Endothelial cell of umbilical vein (primary cell): ENCODE data around the gene TNS1. TPM values are rescaled to one million over a fixed set of nuclear protein-coding genes. Genes with fewer than 3 reads are reported as not detected.

ENCODE experiments used
- BruUV-seq: library from RNA; stranded (reverse); fragments of 400-500 nt; replicated peaks from 2 replicates; lab custom pipeline; 2021; lab: Mats Ljungman, UMichigan
- CTCF ChIA-PET: fragments of 300-600, 350-600 bp; sonication (Branson Sonifier 250); formaldehyde crosslinking; loops from one replicate; lab custom pipeline; 2021; ENCODE audit warnings: antibody characterized with exemption, inconsistent platforms; lab: Charles Lee
- POLR2A ChIA-PET: fragments of 300-600, 350-600 bp; sonication (Branson Sonifier 250); formaldehyde crosslinking; loops from one replicate; lab custom pipeline; 2021; ENCODE audit warnings: antibody characterized with exemption, inconsistent platforms; lab: Charles Lee
- DNase-seq: peaks from one replicate; pipeline ENCODE4 v3.0.0-alpha.2; 2011; ENCODE audit warnings: low read depth, low spot score
- FAIRE-seq: peaks from 2 replicates; lab custom pipeline; 2011; peaks lifted over from hg19 to GRCh38; lab: Jason Lieb, UNC
- H2AFZ ChIP-seq: 2 replicates; pipeline ENCODE4 v1.6.0; 2012; ENCODE audit warnings: low read depth, low read length, control low read depth, inconsistent platforms
- H3K27ac ChIP-seq: 2 replicates; pipeline ENCODE4 v1.5.1; 2011; ENCODE audit warnings: low read depth, mild to moderate bottlenecking, control low read depth, low read length, moderate library complexity; ENCODE audit not compliant: insufficient read depth
- H3K27me3 ChIP-seq, 2 experiments: 2 replicates each; pipeline versions ENCODE4 v1.6.0 to v1.6.1; 2011; ENCODE audit warnings: low read length in 2 of 2, mixed read lengths in 1 of 2; ENCODE audit not compliant: control insufficient read depth in 2 of 2, insufficient read depth in 2 of 2
- H3K36me3 ChIP-seq, 2 experiments: 2 replicates in 1 of 2; 3 replicates in 1 of 2; pipeline ENCODE4 v1.5.1; 2011; ENCODE audit warnings: low read length in 2 of 2, mild to moderate bottlenecking in 1 of 2, moderate library complexity in 1 of 2; ENCODE audit not compliant: control insufficient read depth in 2 of 2, insufficient read depth in 2 of 2; ENCODE audit errors: extremely low read depth in 1 of 2
- H3K4me1 ChIP-seq: 3 replicates; pipeline ENCODE4 v1.5.1; 2011; ENCODE audit warnings: mild to moderate bottlenecking, low read length; ENCODE audit not compliant: control insufficient read depth, insufficient read depth; ENCODE audit errors: extremely low read depth
- H3K4me2 ChIP-seq: 2 replicates; pipeline ENCODE4 v1.6.1; 2011; ENCODE audit warnings: low read length, control low read depth, mixed read lengths; ENCODE audit not compliant: insufficient read depth
- H3K4me3 ChIP-seq, 3 experiments: fragments of 200-600 bp in 1 of 3; sonication (generic), shearing (Covaris generic) in 1 of 3; replicated peaks in 1 of 3; 2 replicates each; pipeline ENCODE4 v1.5.1; 2011 to 2016; ENCODE audit warnings: control low read depth in 3 of 3, low read length in 3 of 3, mild to moderate bottlenecking in 2 of 3, inconsistent platforms in 1 of 3, low read depth in 1 of 3, moderate library complexity in 1 of 3; ENCODE audit not compliant: insufficient read depth in 1 of 3
- H3K79me2 ChIP-seq: 2 replicates; pipeline ENCODE4 v1.6.0; 2012; ENCODE audit warnings: low read length, inconsistent platforms; ENCODE audit not compliant: control insufficient read depth, insufficient read depth
- H3K9ac ChIP-seq: replicated peaks from 2 replicates; pipeline ENCODE3; 2011; ENCODE audit warnings: low read length, control low read depth; ENCODE audit not compliant: insufficient read depth; ENCODE audit errors: extremely low read depth
- H3K9me1 ChIP-seq: replicated peaks from 3 replicates; pipeline ENCODE4 v1.6.0; 2011; ENCODE audit warnings: mild to moderate bottlenecking, low read length; ENCODE audit not compliant: control insufficient read depth, insufficient read depth; ENCODE audit errors: extremely low read depth
- H3K9me3 ChIP-seq: replicated peaks from 2 replicates; pipeline ENCODE4 v1.5.1; 2012; ENCODE audit warnings: low read length, inconsistent platforms; ENCODE audit not compliant: control insufficient read depth, insufficient read depth
- H4K20me1 ChIP-seq: replicated peaks from 2 replicates; pipeline ENCODE3; 2011; ENCODE audit warnings: mild to moderate bottlenecking, low read length; ENCODE audit not compliant: control insufficient read depth, insufficient read depth; ENCODE audit errors: extremely low read depth
- CTCF ChIP-seq, 2 donors: IDR thresholded peaks; 1 replicate in 1 of 2; 2 replicates in 1 of 2; pipeline ENCODE4 v1.5.1; 2011; ENCODE audit warnings: low read length in 2 of 2, mild to moderate bottlenecking in 2 of 2, moderate library complexity in 2 of 2, control low read depth in 1 of 2, inconsistent platforms in 1 of 2, low read depth in 1 of 2; ENCODE audit not compliant: insufficient read depth in 1 of 2; ENCODE audit errors: extremely low read depth in 1 of 2
- EZH2 ChIP-seq: IDR thresholded peaks from 2 replicates; pipeline ENCODE4 v1.6.1; 2012; ENCODE audit warnings: borderline replicate concordance, low read depth, mild to moderate bottlenecking, moderate library complexity, low read length, inconsistent platforms; ENCODE audit not compliant: severe bottlenecking
- FOS ChIP-seq: IDR thresholded peaks from 2 replicates; pipeline ENCODE4 v1.6.1; 2011; ENCODE audit warnings: mild to moderate bottlenecking, low read length, moderate library complexity, borderline replicate concordance; ENCODE audit not compliant: insufficient read depth
- GATA2 ChIP-seq: IDR thresholded peaks from 2 replicates; pipeline ENCODE4 v1.7.0; 2011; ENCODE audit warnings: low read depth, mild to moderate bottlenecking, moderate library complexity, mixed read lengths, low read length; ENCODE audit not compliant: insufficient read length, insufficient read depth
- JUN ChIP-seq: IDR thresholded peaks from 2 replicates; pipeline ENCODE4 v1.6.1; 2011; ENCODE audit warnings: borderline replicate concordance, low read depth; ENCODE audit not compliant: insufficient read length, insufficient read depth
- MAX ChIP-seq: IDR thresholded peaks from 2 replicates; pipeline ENCODE4 v1.6.1; 2011; ENCODE audit not compliant: insufficient read depth, insufficient read length
- MYC ChIP-seq: IDR thresholded peaks from one replicate; pipeline ENCODE4 v1.6.1; 2011; ENCODE audit warnings: mild to moderate bottlenecking, low read depth, low read length
- POLR2A ChIP-seq: IDR thresholded peaks from 2 replicates; pipeline ENCODE4 v1.6.1; 2012; ENCODE audit warnings: low read depth, mild to moderate bottlenecking, control low read depth, low read length
- POLR2AphosphoS5 ChIP-seq: IDR thresholded peaks from 2 replicates; pipeline ENCODE4 v1.6.1; 2012; ENCODE audit warnings: low read depth, mild to moderate bottlenecking, control low read depth, low read length, moderate library complexity; ENCODE audit not compliant: insufficient read depth
- dilution Hi-C: fragments of 300-500 bp; cut with MboI; formaldehyde crosslinking; loops from one replicate; pipeline ENCODE4 v1.15.0; 2019; ENCODE audit warnings: low sequenced_read_pairs; ENCODE audit not compliant: extremely low pct_ligation_motif_present
- intact Hi-C: fragments of 100-400 bp; cut with micrococcal nuclease; formaldehyde crosslinking; loops from one replicate; pipeline ENCODE4 v1.10.0; 2022
- polyA plus RNA-seq, 4 experiments: library from polyadenylated mRNA; depleted of rRNA in 3 of 4; stranded (reverse) in 3 of 4; unstranded in 1 of 4; fragments of >200 nt; gene quantifications; 2 replicates each; pipeline versions ENCODE4 v1.2.1 to v1.2.3, GENCODE V29; 2011 to 2012; ENCODE audit warnings: missing spikeins in 1 of 4
- total RNA-seq: library from RNA; stranded (reverse); gene quantifications from 2 replicates; pipeline ENCODE4 v1.2.3, GENCODE V29; 2021

The TNS1 gene
- total and polyA plus RNA-seq, 2 donors (not counting 3 experiments of a cell fraction or from before 2014, with no cell fraction given) = 11.0 to 52.1 TPM

- CTCF ChIA-PET = interaction anchor here (0.9 to 1.5 kb wide), 3 partner anchors 12 to 89 kb away, joined by 4 to 6 read pairs (median 6); no protein-coding TSS in a partner anchor
- no peaks in the 10 kb centered on the region for H3K36me3 ChIP-seq
- H3K4me1 ChIP-seq = no peaks in the 10 kb centered on the region
- POLR2A ChIA-PET = no interaction called here
- H3K4me3 ChIP-seq = no peak overlapping the region
- TF ChIP-seq POLR2A = no peak
- TF ChIP-seq FOS = no peak
- no peak for TF ChIP-seq EZH2
- TF ChIP-seq POLR2AphosphoS5 = no peak
- no peak for TF ChIP-seq GATA2
- TF ChIP-seq MYC = no peak
- TF ChIP-seq JUN = no peak
- TF ChIP-seq CTCF (IDR thresholded peaks at IDR 0.05; ENCODE audit: extremely low read depth in 1 of 2, insufficient read depth in 1 of 2, low read depth in 1 of 2, low read length in 2 of 2) = no peak
- TF ChIP-seq MAX = no peak
- no peaks in the 10 kb centered on the region for H3K9me3 ChIP-seq
- no peak for FAIRE-seq
- dilution Hi-C loops = no loop called here
- BruUV-seq = no TSS peak
- intact Hi-C loops = no loop called here
- H2AFZ ChIP-seq = no peak overlapping the region
- H3K9me1 ChIP-seq = no peaks in the 10 kb centered on the region
- H4K20me1 ChIP-seq = no peaks in the 10 kb centered on the region
- H3K4me2 ChIP-seq = no peak overlapping the region
- no peaks in the 10 kb centered on the region for H3K79me2 ChIP-seq
- no peak for DNase-seq
- H3K27ac ChIP-seq = no peak overlapping the region
- no peaks in the 10 kb centered on the region for H3K27me3 ChIP-seq
- no peak overlapping the region for H3K9ac ChIP-seq
Measured at GRCh38 chr2:217875138-217875537, 127.7 kb downstream of the TNS1 start.
